Measurements from ENCODE around the gene PRDM5. TPM values are rescaled to one million over a fixed set of nuclear protein-coding genes. Genes with fewer than 3 reads are reported as not detected.

The PRDM5 gene
- total RNA-seq, 4 donors from 2014 or later, result 1.2 to 6.9 (median 4.4) TPM

GRCh38 chr4:120714417-120715010, 208.0 kb downstream of the PRDM5 start:
- TF ChIP-seq POLR2A (IDR thresholded peaks at IDR 0.05) (no peak), CTCF (IDR thresholded peaks at IDR 0.05) (no peak)
- no peak overlapping the region for H3K4me3 ChIP-seq (ENCODE audit: low read depth, poor library complexity, severe bottlenecking)
- intact Hi-C loops (cut with DNase I; ENCODE audit: low total_unique reads), result no loop called here
- DNase-seq (ENCODE audit: low spot score in 2 of 2), result no peak
- WGBS, 2 donors, result 58% methylated on average over 4 of the region's 4 CpGs

- no peak for TF ChIP-seq CTCF (IDR thresholded peaks at IDR 0.05)
- no peak for TF ChIP-seq POLR2A (IDR thresholded peaks at IDR 0.05)
- intact Hi-C loops (cut with DNase I; ENCODE audit: low total_unique reads), result no loop called here
- 54 to 68% methylated on average over 3 of the region's 3 CpGs for WGBS, 2 donors
- no peak overlapping the region for H3K4me3 ChIP-seq (ENCODE audit: low read depth, poor library complexity, severe bottlenecking)
- no peak for DNase-seq (ENCODE audit: low spot score in 2 of 2)
Observed at GRCh38 chr4:120709991-120710390, 212.5 kb downstream of the PRDM5 start.

GRCh38 chr4:120704538-120704937, 218.0 kb downstream of the PRDM5 start:
- intact Hi-C loops (cut with DNase I; ENCODE audit: low total_unique reads), result no loop called here
- DNase-seq (ENCODE audit: low spot score in 2 of 2), result no peak
- TF ChIP-seq POLR2A (IDR thresholded peaks at IDR 0.05), result no peak
- no peak for TF ChIP-seq CTCF (IDR thresholded peaks at IDR 0.05)
- WGBS, 2 donors, result 79 to 81% methylated on average over 6 of the region's 6 CpGs
- no peak overlapping the region for H3K4me3 ChIP-seq (ENCODE audit: low read depth, poor library complexity, severe bottlenecking)

DNA sequence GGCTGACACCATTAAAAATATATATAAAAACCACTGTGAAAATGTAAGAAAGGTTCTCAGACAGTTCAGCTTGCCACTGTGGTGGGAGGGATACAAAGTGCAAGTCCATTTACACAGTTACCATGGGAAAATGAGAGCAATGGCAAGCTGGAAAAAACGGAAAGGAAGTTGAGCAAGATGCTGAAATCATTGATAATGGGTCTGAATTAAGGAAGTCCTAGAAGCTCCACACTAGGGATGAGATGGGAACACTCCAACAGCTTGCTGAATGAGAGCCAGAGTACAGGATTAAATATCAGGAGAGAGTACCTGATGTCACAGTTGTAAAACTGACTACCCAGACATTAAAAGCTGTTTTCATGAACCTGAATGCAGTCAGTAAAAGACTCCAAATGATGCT, 218.6 kb downstream of the PRDM5 start:
- TF ChIP-seq POLR2A (IDR thresholded peaks at IDR 0.05) (no peak), CTCF (IDR thresholded peaks at IDR 0.05) (no peak)
- WGBS, 2 donors, result 68 to 77% methylated on average over 1 of the region's 1 CpG
- H3K4me3 ChIP-seq (ENCODE audit: low read depth, poor library complexity, severe bottlenecking), result no peak overlapping the region
- DNase-seq (ENCODE audit: low spot score in 2 of 2), result no peak
- intact Hi-C loops (cut with DNase I; ENCODE audit: low total_unique reads), result no loop called here

- 85 to 92% methylated on average over 1 of the region's 1 CpG for WGBS, 2 donors
- H3K4me3 ChIP-seq (ENCODE audit: low read depth, poor library complexity, severe bottlenecking), result no peak overlapping the region
- no peak for TF ChIP-seq POLR2A (IDR thresholded peaks at IDR 0.05)
- TF ChIP-seq CTCF (IDR thresholded peaks at IDR 0.05), result no peak
- intact Hi-C loops (cut with DNase I; ENCODE audit: low total_unique reads), result no loop called here
- no peak for DNase-seq (ENCODE audit: low spot score in 2 of 2)
Observed at GRCh38 chr4:120699354-120699753, 223.2 kb downstream of the PRDM5 start.

DNA sequence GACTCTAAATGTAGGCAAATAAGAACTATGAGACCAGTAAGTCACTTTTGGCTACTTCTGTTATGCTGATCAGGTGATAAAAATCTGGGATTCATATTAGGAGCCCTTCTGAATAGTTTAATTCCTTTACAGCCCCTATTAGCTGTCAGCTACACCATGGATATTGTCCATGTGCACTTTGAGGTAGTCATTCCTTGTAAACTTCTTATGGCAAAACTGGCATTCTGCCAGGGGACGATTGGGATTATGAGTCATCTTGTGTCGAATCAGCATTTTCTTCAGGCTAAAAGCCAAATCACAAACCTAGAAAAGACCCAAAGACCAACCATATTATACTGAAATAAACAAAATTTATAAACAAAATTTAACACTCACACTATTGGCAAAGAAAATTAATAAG, 227.6 kb downstream of the PRDM5 start:
- H3K4me3 ChIP-seq (ENCODE audit: low read depth, poor library complexity, severe bottlenecking), result no peak overlapping the region
- DNase-seq (ENCODE audit: low spot score in 2 of 2), result no peak
- intact Hi-C loops (cut with DNase I; ENCODE audit: low total_unique reads), result no loop called here
- TF ChIP-seq POLR2A (IDR thresholded peaks at IDR 0.05), result no peak
- TF ChIP-seq CTCF (IDR thresholded peaks at IDR 0.05), result no peak
- 23 to 24% methylated on average over 2 of the region's 2 CpGs for WGBS, 2 donors
